NCI-H1436 (cell line): Measurements from ENCODE around the gene PRSS56.
"Not testable (repeated sequence)": the region's sequence is repeated elsewhere in the genome, so short reads cannot be mapped to it uniquely, and the experiment has no call there.

ENCODE experiments used
- DNase-seq: peaks from one replicate; lab custom pipeline; 2025; lab: John Stamatoyannopoulos, UW

Gene PRSS56

GRCh38 chr2:232541961-232542714 lies 21.9 kb downstream of the PRSS56 start:
- DNase-seq: no peak

DNA sequence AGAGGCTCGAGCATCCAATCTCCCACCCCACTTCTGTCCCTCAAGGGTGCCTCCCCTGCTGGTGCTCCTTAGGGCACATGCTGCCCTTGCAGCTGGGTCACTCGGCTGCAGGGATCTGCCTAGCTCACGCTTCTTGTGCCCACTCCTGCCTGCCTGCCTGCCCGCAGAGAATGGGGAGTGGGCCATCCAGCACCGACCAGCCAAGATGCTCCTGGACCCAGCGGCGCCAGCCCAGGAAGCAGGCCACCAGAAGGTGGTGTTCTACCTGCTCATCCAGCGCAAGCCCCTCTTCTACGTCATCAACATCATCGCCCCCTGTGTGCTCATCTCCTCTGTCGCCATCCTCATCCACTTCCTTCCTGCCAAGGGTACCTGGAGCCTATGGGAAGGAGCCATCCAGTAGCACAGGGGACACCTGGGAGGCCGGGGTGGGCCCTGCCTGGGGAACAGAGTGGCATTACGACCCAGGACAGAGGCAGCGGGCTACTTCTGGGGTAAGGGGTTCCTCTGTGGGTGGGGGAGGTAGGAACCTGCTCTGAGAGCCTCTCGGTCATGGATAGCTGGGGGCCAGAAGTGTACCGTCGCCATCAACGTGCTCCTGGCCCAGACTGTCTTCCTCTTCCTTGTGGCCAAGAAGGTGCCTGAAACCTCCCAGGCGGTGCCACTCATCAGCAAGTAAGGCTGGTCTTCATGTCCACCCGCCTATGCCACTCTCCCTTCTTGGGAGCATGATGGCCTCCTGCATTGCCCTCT lies 22.7 kb downstream of the PRSS56 start:
- DNase-seq: no peak

- no peak for DNase-seq
These were observed 23.3 kb downstream of the PRSS56 start for GRCh38 chr2:232543491-232543890.

GRCh38 chr2:232543928-232544631 lies 23.9 kb downstream of the PRSS56 start:
- no peak for DNase-seq

DNA sequence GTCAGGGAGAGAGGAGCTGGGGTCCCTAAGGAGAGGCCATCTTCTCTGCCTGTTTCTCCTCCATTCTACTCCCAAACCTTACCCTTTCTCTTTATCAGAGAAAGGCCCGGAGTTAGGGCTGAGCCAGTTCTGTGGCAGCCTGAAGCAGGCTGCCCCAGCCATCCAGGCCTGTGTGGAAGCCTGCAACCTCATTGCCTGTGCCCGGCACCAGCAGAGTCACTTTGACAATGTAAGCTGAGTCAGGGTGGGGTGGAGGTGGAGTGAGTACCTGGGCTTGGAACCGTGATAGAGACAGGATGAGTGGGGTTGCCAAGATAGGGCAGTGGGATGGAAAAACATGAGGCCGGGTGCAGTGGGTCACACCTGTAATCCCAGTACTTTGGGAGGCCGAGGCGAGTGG lies 24.5 kb downstream of the PRSS56 start:
- DNase-seq: no peak

GRCh38 chr2:232545511-232546375 lies 25.6 kb downstream of the PRSS56 start:
- DNase-seq: no peak

DNA sequence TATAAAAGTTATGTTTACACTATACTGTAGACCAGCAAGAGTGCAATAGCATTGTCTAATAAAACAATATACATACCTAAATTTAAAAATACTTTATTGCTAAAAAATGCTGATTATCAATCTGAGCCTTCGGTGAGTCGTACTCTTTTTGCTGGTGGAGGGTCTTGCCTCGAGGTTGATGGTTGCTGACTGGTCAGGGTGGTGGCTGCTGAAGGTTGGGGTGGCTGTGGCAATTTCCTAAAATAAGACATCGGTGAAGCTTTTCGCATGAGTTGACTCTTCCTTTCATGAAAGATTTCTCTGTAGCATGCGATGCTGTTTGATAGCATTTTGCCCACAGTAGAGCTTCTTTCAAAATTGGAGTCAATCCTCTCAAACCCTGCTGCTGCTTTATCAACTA lies 27.8 kb downstream of the PRSS56 start:
- DNase-seq: no peak

DNA sequence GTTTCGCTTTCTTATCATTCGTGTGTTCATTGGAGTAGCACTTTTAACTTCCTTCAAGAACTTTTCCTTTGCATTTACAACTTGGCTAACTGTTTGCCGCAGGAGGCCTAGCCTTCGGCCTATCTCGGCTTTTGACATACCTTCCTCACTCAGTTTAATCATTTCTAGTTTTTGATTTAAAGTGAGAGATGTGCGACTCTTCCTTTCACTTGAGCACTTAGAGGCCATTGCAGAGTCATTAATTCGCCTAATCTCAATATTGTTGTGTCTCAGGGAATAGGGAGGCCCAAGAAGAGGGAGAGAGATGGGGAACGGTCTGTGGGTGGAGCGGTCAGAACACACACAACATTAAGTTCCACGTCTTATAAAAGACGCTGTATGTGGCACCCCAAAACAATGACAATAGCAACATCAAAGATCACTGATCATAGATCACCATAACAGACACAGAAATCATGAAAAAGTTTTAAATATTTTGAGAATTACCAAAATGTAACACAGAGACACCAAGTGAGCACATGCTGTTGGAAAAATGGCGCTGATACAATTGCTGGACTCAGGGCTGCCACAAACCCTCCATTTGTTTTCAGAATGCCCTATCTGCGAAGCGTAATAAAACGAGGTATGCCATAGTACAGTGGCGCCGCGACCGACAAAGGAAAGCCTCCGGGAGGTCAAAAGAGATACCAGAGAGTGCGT lies 29.6 kb downstream of the PRSS56 start:
- DNase-seq: no peak

- DNase-seq: peak; percentile 85
These were observed 30.4 kb downstream of the PRSS56 start, which contains the start of the genes EIF4E2 and TIGD1 for GRCh38 chr2:232550354-232551249. Gene EIF4E2 (plus strand): TSS chr2:232550689. CDS start chr2:232550725, 36 bp downstream. Gene TIGD1 (minus strand): TSS chr2:232550557. CDS start chr2:232549882, 675 bp downstream.

DNA sequence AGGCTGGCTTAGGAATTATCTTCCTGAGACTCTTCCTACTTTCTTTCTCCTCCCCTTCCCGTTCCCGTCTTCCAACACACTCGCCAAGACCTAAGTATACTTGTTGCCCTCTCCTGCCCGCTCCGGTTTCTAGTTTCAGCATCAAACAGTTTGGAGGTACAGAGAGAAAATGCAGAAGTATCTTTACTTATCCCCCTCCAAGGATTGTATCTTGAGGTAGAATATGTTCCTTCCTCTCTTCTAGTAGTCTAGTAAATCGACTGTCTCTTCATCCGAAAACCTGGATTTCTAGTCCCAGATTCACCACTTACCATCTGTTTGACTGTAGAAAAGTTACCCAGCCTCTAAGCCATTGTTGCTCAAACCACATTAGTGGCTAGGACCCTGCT lies 31.1 kb downstream of the PRSS56 start:
- no peak for DNase-seq

GRCh38 chr2:232551776-232552175 lies 31.6 kb downstream of the PRSS56 start:
- DNase-seq: no peak

- no peak for DNase-seq
These were observed 36.2 kb downstream of the PRSS56 start for GRCh38 chr2:232556426-232556825.

- DNase-seq: no peak
These were observed 42.4 kb downstream of the PRSS56 start for GRCh38 chr2:232562515-232563151.

GRCh38 chr2:232563580-232563979 lies 43.4 kb downstream of the PRSS56 start:
- no peak for DNase-seq

GRCh38 chr2:232567721-232568120 lies 47.5 kb downstream of the PRSS56 start:
- no peak for DNase-seq

DNA sequence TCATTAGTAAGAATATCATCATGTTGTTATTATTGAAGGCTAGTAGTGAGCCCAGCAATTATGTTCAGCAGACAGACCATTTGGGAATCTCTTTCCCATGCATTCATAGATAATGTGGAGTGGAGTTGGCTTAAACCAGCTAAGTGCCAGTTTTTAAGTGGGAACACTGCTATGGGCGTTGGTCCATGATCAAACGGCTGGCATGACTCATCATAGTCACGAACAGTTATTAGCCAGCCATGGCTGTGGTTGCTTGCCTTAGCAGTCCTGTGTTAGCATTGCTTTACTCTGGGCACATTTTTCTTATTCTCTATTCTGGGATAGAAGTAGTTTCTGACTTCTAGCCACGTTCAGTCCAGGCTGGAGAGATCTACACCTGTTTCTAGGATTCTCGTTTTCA lies 48.0 kb downstream of the PRSS56 start:
- DNase-seq: no peak

- DNase-seq: no peak
These were observed 49.4 kb downstream of the PRSS56 start for GRCh38 chr2:232569541-232569940.

DNA sequence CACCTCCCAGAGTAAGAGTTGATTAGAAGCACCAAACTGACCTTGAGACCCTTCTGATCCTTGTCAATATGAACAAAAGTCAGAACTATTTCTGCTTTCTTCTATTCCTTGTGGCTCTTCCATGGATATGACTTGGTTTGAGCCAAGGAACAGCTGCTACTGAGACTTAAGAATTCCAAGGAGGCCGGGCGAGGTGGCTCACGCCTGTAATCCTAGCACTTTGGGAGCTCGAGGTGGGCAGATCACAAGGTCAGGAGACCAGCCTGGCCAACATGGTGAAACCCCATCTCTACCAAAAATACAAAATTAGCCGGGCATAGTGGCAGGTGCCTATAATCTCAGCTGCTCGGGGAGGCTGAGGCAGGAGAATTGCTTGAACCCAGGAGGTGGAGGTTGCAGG lies 50.3 kb downstream of the PRSS56 start:
- DNase-seq: not testable (repeated sequence)

DNA sequence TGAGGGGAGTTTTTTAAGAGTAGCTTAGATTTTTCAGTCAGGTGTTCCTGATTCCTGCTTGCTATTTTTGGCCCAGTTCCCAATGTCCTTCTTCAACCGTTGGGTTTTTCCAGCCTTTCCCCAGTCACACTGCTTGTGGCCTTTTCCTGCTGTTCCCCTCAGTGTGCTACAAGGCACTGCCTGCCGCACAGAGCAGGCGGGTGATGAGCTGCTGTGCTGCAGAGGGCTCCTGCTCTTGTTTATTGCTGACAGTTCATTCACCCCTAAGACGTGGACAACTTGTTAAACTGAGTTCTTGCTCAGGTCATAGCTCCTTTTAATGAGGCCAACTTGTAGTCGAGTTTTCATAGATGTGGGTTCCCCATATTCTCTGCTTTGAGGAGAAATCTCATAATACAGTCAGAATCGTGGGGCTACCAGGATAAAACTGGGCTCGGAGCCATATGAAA lies 50.9 kb downstream of the PRSS56 start:
- no peak for DNase-seq
